Left lung (tissue), 10 donors: ENCODE measurements around the gene C2orf81. TPM values are rescaled to one million over a fixed set of nuclear protein-coding genes. Genes with fewer than 3 reads are reported as not detected.

Source experiments
- ATAC-seq: fragments of 200-7000 bp; cut with Tn5 transposase; one replicate; pipeline ENCODE4 v1.9.1; 2020; ENCODE audit warnings: moderate library complexity
- DNase-seq, 4 donors: peaks; one replicate each; pipeline ENCODE4 v3.0.0-alpha.2; 2013 to 2020
- H3K27ac ChIP-seq, 2 donors: fragments of 200-600 bp; sonication (generic) in 1 of 2; one replicate each; pipeline versions ENCODE4 v1.5.0 to v1.8.0; 2020 to 2021
- H3K27me3 ChIP-seq, 2 donors: fragments of 200-600 bp; sonication (generic) in 1 of 2; one replicate each; pipeline versions ENCODE4 v1.5.0 to v1.8.0; 2020 to 2021
- H3K36me3 ChIP-seq, 2 donors: fragments of 200-600 bp; sonication (generic) in 1 of 2; one replicate each; pipeline versions ENCODE4 v1.5.0 to v1.8.0; 2020 to 2021
- H3K4me1 ChIP-seq, 2 donors: fragments of 200-600 bp; one replicate each; pipeline ENCODE4 v1.8.0; 2021
- H3K4me3 ChIP-seq, 2 donors: fragments of 200-600 bp; sonication (generic) in 1 of 2; one replicate each; pipeline versions ENCODE4 v1.5.0 to v1.8.0; 2020 to 2021; ENCODE audit warnings: mild to moderate bottlenecking in 1 of 2
- H3K9me3 ChIP-seq, 2 donors: fragments of 200-600 bp; sonication (generic) in 1 of 2; one replicate each; pipeline versions ENCODE4 v1.5.0 to v1.8.0; 2020 to 2021
- intact Hi-C, 2 donors: fragments of 100-400 bp; cut with DNase I; formaldehyde crosslinking; loops; one replicate each; pipeline versions ENCODE4 v1.11.2 to v1.14.2; 2022
- polyA plus RNA-seq, 6 donors: library from polyadenylated mRNA; unstranded; fragments of 120-200 nt; gene quantifications; one replicate each; pipeline ENCODE4 v1.2.1, GENCODE V29; 2013; ENCODE audit not compliant: insufficient read length in 6 of 6
- total RNA-seq, 2 donors: library from RNA; stranded (reverse); fragmentation: NEBNext Ultra II Directional; extraction: Animal tissue kit (Norgen Biotek cat#: 25700); gene quantifications; one replicate each; pipeline ENCODE4 v1.2.1, GENCODE V29; 2021
- TF ChIP-seq, protein P1 (sequence below), 2 donors: fragments of 200-600 bp; sonication (generic) in 1 of 2; IDR thresholded peaks; one replicate each; pipeline versions ENCODE4 v1.5.0 to v1.8.0; 2021; ENCODE audit warnings: antibody characterized with exemption in 2 of 2
- donor health status: DM: no; HTN: yes; CAD: no.
- donor health status: DM: no; HTN: no; CAD: no.

C2orf81 gene
- total and polyA plus RNA-seq, 8 donors = 2.8 to 5.7 (median 5.0) TPM

DNA sequence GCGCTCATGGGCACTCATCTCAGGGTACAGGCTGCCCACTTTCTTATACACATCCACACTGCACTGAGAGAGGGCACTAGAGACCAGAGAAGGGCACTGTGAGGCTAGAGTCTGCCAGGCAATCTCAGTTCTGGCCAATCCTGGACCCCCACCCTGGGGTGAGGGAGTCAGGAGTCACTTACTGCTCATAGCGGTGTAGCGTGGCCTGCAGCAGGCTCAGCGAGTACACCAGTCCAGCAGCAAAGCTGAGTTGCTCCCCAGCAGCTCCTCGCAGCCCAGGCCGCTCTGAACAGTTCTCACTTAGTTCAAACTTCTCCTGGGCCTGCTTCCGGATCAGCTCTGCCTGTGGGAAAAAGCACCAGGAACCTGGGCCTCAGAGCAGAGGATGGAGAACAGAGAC lies 53.6 kb downstream of the C2orf81 start:
- Histone ChIP-seq H3K9me3 (no peaks in the 10 kb centered on the region), H3K36me3 (peaks cover 0 to 94% of the 10 kb centered on the region in 2 donors), H3K4me3 (no peak overlapping the region), H3K4me1 (no peaks in the 10 kb centered on the region), H3K27me3 (no peaks in the 10 kb centered on the region), H3K27ac (no peak overlapping the region)
- DNase-seq = no peak
- intact Hi-C loops = no loop called here
- no peak for ATAC-seq
- TF ChIP-seq, protein P1, sequence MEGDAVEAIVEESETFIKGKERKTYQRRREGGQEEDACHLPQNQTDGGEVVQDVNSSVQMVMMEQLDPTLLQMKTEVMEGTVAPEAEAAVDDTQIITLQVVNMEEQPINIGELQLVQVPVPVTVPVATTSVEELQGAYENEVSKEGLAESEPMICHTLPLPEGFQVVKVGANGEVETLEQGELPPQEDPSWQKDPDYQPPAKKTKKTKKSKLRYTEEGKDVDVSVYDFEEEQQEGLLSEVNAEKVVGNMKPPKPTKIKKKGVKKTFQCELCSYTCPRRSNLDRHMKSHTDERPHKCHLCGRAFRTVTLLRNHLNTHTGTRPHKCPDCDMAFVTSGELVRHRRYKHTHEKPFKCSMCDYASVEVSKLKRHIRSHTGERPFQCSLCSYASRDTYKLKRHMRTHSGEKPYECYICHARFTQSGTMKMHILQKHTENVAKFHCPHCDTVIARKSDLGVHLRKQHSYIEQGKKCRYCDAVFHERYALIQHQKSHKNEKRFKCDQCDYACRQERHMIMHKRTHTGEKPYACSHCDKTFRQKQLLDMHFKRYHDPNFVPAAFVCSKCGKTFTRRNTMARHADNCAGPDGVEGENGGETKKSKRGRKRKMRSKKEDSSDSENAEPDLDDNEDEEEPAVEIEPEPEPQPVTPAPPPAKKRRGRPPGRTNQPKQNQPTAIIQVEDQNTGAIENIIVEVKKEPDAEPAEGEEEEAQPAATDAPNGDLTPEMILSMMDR (IDR thresholded peaks at IDR 0.05) = no peak

DNA sequence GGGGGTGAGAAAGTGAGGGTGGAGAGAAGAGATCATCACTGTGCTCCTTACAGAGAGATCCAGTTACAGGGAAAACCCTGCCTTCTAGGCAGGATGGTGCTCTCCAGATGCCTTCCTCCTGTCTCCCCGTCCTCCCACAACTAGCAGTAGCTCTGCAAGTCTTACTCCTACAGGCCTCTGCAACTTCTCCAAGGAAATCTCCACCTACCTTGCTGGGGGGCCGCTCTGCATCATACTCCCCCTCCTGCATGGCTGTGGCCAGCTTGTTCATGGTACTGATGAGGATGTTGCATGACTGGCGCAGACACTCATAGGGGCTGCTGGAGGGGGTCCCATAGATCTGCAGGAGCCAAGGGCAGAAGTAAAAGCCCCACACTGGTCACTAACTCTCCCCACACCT lies 55.4 kb downstream of the C2orf81 start:
- Histone ChIP-seq H3K4me1 (no peaks in the 10 kb centered on the region), H3K27me3 (no peaks in the 10 kb centered on the region), H3K27ac (no peak overlapping the region), H3K4me3 (no peak overlapping the region), H3K9me3 (no peaks in the 10 kb centered on the region), H3K36me3 (peaks cover 0 to 100% of the 10 kb centered on the region in 2 donors)
- DNase-seq (no peak), ATAC-seq (no peak)
- TF ChIP-seq, protein P1 (IDR thresholded peaks at IDR 0.05) = no peak
- intact Hi-C loops = no loop called here

DNA sequence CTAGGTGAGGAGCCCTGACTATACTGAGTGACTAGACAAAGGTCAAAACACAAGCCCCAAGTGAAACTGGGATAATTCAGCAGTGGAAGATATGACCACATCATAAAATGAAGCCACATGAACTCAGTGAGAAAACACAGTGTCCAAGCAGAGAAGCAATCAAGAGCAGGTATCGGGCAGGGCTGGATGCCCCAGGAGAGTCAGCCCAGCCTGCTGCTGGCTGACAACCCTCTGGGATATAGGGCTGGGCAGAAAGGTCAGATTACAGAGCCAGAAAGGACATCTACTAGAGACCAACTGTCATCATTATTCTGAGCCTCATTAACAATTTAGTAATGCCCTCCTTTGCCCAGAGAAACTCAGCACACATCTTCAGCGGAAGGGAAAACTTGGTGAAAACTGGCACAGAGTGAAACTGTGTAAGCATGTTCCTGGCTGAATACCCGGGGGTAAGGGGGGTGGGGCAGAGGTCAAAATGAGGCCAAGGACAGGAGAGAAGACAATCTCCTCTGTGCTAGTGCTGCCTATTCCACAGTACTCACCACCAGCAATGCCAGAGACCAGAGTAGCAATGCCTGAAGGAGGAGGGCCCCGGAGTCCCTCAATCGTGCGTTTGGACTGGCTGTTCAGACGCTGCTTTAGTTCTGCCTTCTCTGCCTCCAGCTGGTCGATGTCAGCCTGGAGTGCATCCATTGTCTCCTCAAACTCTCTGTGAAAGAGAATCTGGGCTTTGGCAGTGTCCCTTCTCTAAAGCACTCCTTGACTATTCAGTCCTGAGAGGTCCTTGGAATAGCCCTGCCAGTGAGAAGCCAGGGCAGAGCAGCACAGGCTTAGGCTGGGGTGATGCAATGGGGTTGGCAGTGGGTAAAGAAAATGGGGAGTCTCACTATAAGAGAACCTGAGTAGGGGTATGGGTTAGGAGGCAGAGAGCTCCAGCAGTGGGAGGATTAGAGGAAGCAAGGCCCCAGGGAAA lies 56.6 kb downstream of the C2orf81 start:
- Histone ChIP-seq H3K4me3 (no peak overlapping the region), H3K27me3 (no peaks in the 10 kb centered on the region), H3K27ac (no peak overlapping the region), H3K9me3 (no peaks in the 10 kb centered on the region), H3K36me3 (peaks cover 0 to 100% of the 10 kb centered on the region in 2 donors), H3K4me1 (no peaks in the 10 kb centered on the region)
- no peak for DNase-seq
- TF ChIP-seq, protein P1 (IDR thresholded peaks at IDR 0.05) = no peak
- intact Hi-C loops = no loop called here
- ATAC-seq = no peak

Other genes starting within 250 kb of the C2orf81 start
- 100 to 1,000 TPM; 120 to 154 TPM for gene MOB1A, start 242.7 kb downstream of the C2orf81 start, total RNA-seq
- 10 to 100 TPM; 78.8 to 94.5 (median 83.9) TPM for gene MOB1A, start 242.7 kb downstream of the C2orf81 start, polyA plus RNA-seq
- 10 to 100 TPM; 44.6 to 81.2 TPM for gene MTHFD2, start 223.0 kb downstream of the C2orf81 start, total RNA-seq
- 10 to 100 TPM; 12.8 to 21.5 (median 15.7) TPM for gene MTHFD2, start 223.0 kb downstream of the C2orf81 start, polyA plus RNA-seq
- gene SLC4A5, start 78.2 kb downstream of the C2orf81 start, total RNA-seq = 1 to 10 TPM; 2.0 to 8.2 TPM
- 10 to 100 TPM in 2 of 6 donors, 1 to 10 TPM in 4; 6.6 to 13.8 (median 8.0) TPM for gene SLC4A5, start 78.2 kb downstream of the C2orf81 start, polyA plus RNA-seq
- 100 to 1,000 TPM; 121 to 132 TPM for gene DCTN1, start 41.3 kb downstream of the C2orf81 start, total RNA-seq
- 100 to 1,000 TPM; 139 to 162 (median 153) TPM for gene DCTN1, start 41.3 kb downstream of the C2orf81 start, polyA plus RNA-seq
- 10 to 100 TPM in 1 of 2 donors, 1 to 10 TPM in 1; 9.2 to 17.7 TPM for gene WDR54, start 111 bp upstream of the C2orf81 start, total RNA-seq
- 10 to 100 TPM; 29.9 to 39.6 (median 36.9) TPM for gene WDR54, start 111 bp upstream of the C2orf81 start, polyA plus RNA-seq
- 10 to 100 TPM; 29.6 to 37.0 TPM for gene RTKN, start 20.3 kb upstream of the C2orf81 start, total RNA-seq
- gene RTKN, start 20.3 kb upstream of the C2orf81 start, polyA plus RNA-seq = 10 to 100 TPM; 42.0 to 59.5 (median 56.3) TPM
- 10 to 100 TPM; 23.8 to 27.1 TPM for gene INO80B, start 33.5 kb upstream of the C2orf81 start, total RNA-seq
- gene INO80B, start 33.5 kb upstream of the C2orf81 start, polyA plus RNA-seq = 10 to 100 TPM; 30.7 to 44.5 (median 35.0) TPM
- 10 to 100 TPM; 38.7 to 71.7 TPM for gene WBP1, start 36.8 kb upstream of the C2orf81 start, total RNA-seq
- gene WBP1, start 36.8 kb upstream of the C2orf81 start, polyA plus RNA-seq = 100 to 1,000 TPM; 102 to 122 (median 113) TPM
- gene MOGS, start 43.8 kb upstream of the C2orf81 start, total RNA-seq = 10 to 100 TPM; 67.6 to 69.6 TPM
- 10 to 100 TPM; 40.5 to 51.6 (median 44.8) TPM for gene MOGS, start 43.8 kb upstream of the C2orf81 start, polyA plus RNA-seq
- gene MRPL53, start 51.1 kb upstream of the C2orf81 start, total RNA-seq = 10 to 100 TPM; 69.5 to 73.6 TPM
- gene MRPL53, start 51.1 kb upstream of the C2orf81 start, polyA plus RNA-seq = 10 to 100 TPM; 33.5 to 57.8 (median 47.8) TPM
- gene CCDC142, start 61.4 kb upstream of the C2orf81 start, total RNA-seq = 10 to 100 TPM; 12.1 to 17.5 TPM
- 10 to 100 TPM; 13.7 to 18.6 (median 17.4) TPM for gene CCDC142, start 61.4 kb upstream of the C2orf81 start, polyA plus RNA-seq
- 10 to 100 TPM; 22.1 to 27.0 TPM for gene TTC31, start 61.5 kb upstream of the C2orf81 start, total RNA-seq
- 10 to 100 TPM; 31.2 to 38.4 (median 34.2) TPM for gene TTC31, start 61.5 kb upstream of the C2orf81 start, polyA plus RNA-seq
- 1 to 10 TPM; 1.6 to 2.2 TPM for gene LBX2, start 78.0 kb upstream of the C2orf81 start, total RNA-seq
- under 1 TPM in 5 of 6 donors, not detected in 1; 0.14 to 0.86 (median 0.35) TPM for gene LBX2, start 78.0 kb upstream of the C2orf81 start, polyA plus RNA-seq
- gene PCGF1, start 86.1 kb upstream of the C2orf81 start, total RNA-seq = 10 to 100 TPM; 27.1 to 33.6 TPM
- 10 to 100 TPM; 20.4 to 27.1 (median 23.3) TPM for gene PCGF1, start 86.1 kb upstream of the C2orf81 start, polyA plus RNA-seq
- not detected for gene TLX2, start 92.8 kb upstream of the C2orf81 start, total RNA-seq
- gene TLX2, start 92.8 kb upstream of the C2orf81 start, polyA plus RNA-seq = under 1 TPM in 2 of 6 donors, not detected in 4; 0.08 TPM
- gene DQX1, start 104.6 kb upstream of the C2orf81 start, total RNA-seq = under 1 TPM; 0.24 to 0.26 TPM
- under 1 TPM; 0.13 to 0.54 (median 0.27) TPM for gene DQX1, start 104.6 kb upstream of the C2orf81 start, polyA plus RNA-seq
- gene AUP1, start 108.1 kb upstream of the C2orf81 start, total RNA-seq = 100 to 1,000 TPM; 110 to 132 TPM
- gene AUP1, start 108.1 kb upstream of the C2orf81 start, polyA plus RNA-seq = 100 to 1,000 TPM in 2 of 6 donors, 10 to 100 TPM in 4; 82.1 to 106 (median 91.0) TPM
- gene HTRA2, start 108.3 kb upstream of the C2orf81 start, total RNA-seq = 10 to 100 TPM; 29.4 to 36.6 TPM
- gene HTRA2, start 108.3 kb upstream of the C2orf81 start, polyA plus RNA-seq = 10 to 100 TPM; 31.8 to 36.1 (median 33.9) TPM
- 10 to 100 TPM; 10.8 to 12.2 TPM for gene LOXL3, start 132.3 kb upstream of the C2orf81 start, total RNA-seq
- 10 to 100 TPM in 2 of 6 donors, 1 to 10 TPM in 4; 8.4 to 10.7 (median 9.7) TPM for gene LOXL3, start 132.3 kb upstream of the C2orf81 start, polyA plus RNA-seq
- 10 to 100 TPM; 26.7 to 35.2 TPM for gene DOK1, start 133.1 kb upstream of the C2orf81 start, total RNA-seq
- gene DOK1, start 133.1 kb upstream of the C2orf81 start, polyA plus RNA-seq = 10 to 100 TPM in 2 of 6 donors, 1 to 10 TPM in 4; 8.7 to 12.3 (median 9.7) TPM
- gene M1AP, start 226.7 kb upstream of the C2orf81 start, total RNA-seq = 1 to 10 TPM in 1 of 2 donors, under 1 TPM in 1; 0.47 to 1.1 TPM
- 1 to 10 TPM in 1 of 6 donors, under 1 TPM in 5; 0.14 to 1.0 (median 0.23) TPM for gene M1AP, start 226.7 kb upstream of the C2orf81 start, polyA plus RNA-seq
- gene SEMA4F, start 232.6 kb upstream of the C2orf81 start, total RNA-seq = 10 to 100 TPM in 1 of 2 donors, 1 to 10 TPM in 1; 9.3 to 23.8 TPM
- 1 to 10 TPM; 6.0 to 8.7 (median 6.7) TPM for gene SEMA4F, start 232.6 kb upstream of the C2orf81 start, polyA plus RNA-seq